GM19438 (cell line): Measurements from ENCODE around the gene NQO1.
"Not testable (repeated sequence)": the region's sequence is repeated elsewhere in the genome, so short reads cannot be mapped to it uniquely, and the experiment has no call there.

Source experiments
- ATAC-seq: cut with Tn5 transposase; IDR thresholded peaks from one replicate; pipeline ENCODE4 v1.9.1; 2021; ENCODE audit warnings: low read depth; ENCODE audit not compliant: unreplicated experiment

Gene NQO1

DNA sequence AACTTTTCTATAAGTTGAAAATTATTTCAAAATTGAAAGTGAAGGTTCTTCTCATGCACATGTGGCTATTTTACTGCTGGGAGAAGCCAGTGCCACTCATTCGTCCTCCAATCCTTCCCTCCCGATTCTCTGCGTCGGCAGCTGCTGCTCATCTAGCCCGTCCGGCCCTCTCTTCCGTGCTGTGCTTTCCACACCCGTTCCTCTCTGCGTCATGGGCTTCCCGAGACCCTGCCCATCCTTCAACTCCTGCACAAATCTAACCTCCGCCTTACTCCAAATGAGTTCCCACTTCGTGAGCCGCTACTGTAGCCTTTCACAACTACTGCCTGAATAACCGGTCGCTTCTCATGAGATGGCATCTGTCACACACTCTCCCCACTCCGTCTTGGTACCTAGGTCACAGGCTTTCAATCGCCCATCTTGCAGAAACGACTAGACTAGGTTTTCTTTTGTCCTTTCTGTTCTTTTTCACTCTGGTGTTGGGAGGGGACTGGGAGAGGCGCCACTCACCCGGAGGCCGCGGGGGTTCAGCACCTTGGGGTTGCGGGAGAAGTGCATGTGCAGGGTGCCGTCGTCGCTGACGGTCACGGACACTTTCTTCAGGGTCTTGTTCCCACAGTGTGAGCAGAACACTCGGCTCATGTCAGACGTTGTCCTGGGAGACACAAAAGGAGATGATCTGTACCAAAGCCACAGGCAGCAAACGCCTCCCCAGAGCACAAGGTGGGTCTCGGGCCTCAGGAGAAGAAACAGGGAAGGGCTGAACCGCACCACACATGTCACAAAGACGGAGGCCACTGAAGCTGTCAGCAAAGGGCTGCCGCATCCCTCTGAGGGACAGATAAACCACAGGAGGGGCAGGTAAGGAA lies 18.2 kb upstream of the NQO1 start:
- no peak for ATAC-seq

DNA sequence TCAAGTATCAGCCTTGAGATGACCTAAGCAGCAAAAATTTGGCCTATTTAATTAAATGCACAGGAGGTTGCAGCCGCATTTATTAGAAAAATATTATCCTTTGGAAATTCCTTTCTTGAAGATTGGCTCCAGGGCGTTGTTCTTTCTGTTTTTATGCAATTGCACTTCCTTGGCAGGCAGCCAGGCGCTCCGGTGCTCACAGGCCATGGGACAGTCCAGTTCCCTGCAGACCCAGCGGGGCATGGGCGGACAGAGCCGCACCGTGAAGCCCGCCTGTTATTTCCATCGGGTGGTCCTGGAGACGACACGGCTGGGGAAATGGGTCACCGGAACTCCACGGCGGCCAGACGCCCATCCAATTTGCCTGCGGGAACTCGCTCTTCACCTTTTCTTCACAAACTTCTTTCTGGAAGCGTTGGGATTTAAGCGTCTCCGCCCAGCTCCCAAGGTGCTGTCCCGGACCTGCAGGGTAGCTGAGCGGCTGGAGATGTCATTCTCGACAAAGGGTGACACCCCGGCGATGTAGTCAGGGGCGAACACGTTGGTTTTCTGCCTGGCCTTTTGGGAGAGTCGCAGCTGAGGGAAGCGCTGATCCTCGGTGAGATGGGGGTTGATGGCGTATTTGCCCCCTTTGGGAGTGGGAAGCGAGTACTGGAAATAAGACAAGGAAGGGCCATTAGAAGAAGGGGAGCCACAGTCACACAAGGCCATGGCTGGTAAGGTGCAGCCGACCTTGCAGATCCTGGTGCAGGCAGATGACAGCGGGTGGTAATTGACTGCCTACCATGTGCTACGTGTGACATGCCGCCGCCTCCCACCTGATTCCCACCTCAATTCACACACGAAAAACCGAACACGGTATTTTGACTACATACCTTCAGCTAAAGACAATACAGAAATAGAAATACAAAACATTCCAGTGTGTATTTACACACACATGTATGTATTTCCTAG lies 15.9 kb upstream of the NQO1 start:
- ATAC-seq = no peak

DNA sequence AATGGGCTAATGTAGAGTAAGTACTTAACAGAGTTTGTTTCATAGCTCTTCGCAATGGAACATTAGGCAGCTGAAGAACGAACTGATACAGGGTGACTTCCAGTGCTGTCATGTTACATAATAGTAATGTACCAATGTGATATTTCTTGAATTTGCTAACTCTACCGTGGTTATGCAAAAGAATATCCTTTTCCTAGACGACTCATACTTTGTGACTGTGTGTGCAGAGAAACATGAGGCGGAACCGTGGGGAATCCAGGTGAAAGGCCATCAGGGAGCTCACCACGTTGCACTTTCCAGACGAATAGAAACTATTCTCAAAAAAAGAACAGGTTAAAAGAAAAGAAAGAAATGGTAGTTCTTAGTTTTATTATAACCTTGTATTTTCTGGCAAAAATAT lies 15.2 kb upstream of the NQO1 start:
- ATAC-seq = no peak

DNA sequence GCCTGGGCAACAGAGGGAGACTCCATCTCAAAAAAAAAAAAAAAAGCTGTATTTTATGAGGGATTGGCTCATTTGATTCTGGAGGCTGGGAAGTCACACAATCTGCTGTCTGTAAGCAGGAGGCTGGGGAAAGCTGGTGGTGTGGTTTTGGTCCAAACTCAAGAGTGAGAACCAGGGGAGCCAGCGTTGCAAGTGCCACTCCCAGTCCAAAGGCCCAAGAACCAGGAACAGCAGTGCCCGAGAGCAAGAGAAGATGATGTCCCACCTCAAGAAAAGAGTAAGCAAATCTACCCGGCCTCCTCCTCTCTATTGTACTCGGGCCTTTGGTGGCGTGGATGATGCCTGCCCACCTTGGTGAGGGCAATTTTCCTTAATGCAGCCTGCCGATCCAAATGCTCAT lies 5.7 kb upstream of the NQO1 start:
- ATAC-seq = no peak

DNA sequence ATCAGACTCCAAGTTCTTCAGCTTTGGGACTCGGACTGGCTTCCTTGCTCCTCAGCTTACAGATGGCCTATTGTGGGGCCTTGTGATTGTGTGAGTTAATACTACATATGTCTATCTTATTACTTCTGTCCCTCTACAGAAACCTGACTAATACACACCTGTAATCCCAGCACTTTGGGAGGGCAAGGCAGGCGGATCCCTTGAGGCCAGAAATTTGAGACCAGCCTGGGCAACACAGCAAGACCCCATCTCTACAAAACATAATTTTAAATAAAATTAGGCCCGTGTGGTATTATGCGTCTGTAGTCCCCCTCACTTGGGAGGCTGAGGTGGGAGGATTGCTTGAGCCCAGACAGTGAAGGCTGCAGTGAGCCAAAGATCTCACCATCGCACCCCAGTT lies 4.9 kb upstream of the NQO1 start:
- not testable (repeated sequence) for ATAC-seq

DNA sequence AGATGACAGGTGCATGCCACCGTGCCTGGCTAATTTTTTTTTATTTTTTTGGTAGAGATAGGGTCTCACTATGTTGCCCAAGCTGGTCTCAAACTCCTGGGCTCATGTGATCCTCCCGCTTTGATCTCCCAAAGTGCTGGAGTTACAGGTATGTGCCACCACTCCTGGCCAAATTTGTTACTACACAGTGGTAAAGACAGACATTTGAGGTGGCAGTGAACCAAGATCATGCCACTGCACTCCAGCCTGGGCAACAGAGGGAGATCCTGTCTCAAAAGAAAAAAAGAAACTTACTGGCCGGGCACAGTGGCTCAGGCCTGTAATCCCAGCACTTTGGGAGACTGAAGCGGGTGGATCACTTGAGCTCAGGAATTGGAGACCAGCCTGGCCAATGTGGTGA lies 2.7 kb upstream of the NQO1 start:
- ATAC-seq = not testable (repeated sequence)

DNA sequence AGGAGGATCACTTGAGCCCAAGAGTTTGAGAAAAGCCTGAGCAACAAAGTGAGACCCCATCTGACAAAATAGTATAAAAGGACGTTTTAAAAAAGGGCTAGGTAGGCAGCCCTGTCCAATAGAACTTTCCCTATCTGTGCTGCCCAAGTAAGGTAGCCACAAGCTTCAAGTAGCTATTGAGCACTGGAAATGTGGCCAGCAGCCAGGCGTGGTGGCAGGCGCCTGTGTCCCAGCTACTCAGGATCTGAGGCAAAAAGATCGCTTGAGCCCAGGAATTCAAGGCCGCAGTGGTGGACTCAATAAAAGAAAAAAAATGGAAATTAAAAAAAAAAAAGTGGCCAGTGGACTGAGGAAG lies 1.5 kb upstream of the NQO1 start:
- ATAC-seq = no peak

DNA sequence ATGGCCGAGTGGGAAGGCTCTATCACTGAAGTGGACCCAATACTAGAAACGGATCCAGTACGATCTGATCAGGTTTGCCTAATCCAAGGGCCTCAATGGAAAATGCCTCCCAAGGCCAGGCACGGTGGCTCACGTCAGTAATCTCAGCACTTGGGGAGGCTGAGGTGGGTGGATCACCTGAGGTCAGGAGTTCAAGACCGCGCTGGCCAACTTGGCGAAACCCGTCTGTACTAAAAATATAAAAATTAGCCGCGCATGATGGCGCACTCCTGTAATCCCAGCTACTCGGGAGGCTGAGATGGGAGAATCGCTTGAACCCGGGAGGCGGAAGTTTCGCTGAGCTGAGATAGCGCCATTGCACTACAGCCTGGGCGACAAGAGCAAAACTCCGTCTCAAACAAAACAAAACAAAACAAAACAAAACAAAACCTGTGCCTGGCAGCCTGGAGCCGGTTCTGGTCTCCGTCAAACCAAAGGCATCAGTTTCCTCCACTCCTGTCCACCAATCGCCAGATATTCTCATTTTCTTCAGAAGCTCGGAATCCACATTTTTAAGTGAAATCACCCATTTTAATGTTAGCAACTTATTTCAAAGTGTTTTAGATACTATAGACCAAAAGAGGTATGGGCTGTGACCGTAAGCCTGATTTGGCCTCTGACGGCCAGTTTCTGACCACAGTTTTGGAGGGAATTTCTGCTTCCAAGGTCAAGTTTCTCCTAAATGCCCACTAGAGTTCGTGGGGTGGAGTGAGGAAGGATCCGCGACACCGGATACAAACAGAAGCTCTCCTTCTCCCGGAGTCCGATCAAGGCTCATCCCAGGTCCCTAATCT lies 664 bp downstream of the NQO1 start:
- no peak for ATAC-seq

DNA sequence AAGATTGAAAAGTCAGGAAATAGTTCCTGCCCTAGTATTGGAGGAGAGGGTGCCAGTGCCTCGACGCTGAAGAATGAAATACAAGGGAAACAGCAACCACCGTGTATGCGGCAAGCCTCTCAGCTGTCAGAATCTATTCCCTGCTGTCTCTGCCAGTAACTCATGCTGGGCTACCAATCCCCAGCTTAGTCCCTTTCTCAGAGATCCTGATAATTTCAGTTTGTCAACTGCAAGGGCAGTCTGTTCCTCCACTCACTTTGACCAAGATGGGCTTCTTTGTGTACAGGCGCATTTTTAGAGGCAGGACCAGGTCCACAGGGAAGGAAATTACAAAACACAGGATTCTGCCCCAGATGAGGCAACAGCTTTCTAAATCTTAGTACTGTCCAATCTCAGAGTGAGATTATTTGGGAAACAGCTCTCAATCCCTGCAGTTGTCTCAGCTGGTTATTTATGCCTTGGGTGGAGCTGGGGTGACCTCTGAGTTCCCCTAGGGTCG lies 1.3 kb downstream of the NQO1 start:
- no peak for ATAC-seq

DNA sequence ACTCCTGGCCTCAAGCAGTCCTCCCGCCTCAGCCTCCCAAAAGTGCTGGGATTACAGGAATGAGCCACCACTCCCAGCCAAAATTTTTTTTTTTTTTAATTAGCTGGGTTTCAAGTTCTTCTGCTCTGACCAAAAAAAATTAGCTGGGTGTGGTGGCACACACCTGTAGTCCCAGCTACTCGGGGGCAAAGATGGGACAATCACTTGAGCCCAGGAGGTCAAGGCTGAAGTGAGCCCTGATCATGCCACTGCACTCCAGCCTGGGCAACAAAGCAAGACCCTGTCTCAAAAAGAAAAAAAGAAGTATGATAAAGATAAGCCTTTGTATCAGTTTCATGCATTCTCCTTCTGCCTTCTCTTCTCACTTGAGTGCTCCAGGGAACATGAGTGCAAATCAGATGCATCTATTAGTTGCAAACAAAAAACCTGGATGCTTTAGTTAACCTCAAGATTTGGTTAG lies 1.9 kb downstream of the NQO1 start:
- ATAC-seq = no peak

DNA sequence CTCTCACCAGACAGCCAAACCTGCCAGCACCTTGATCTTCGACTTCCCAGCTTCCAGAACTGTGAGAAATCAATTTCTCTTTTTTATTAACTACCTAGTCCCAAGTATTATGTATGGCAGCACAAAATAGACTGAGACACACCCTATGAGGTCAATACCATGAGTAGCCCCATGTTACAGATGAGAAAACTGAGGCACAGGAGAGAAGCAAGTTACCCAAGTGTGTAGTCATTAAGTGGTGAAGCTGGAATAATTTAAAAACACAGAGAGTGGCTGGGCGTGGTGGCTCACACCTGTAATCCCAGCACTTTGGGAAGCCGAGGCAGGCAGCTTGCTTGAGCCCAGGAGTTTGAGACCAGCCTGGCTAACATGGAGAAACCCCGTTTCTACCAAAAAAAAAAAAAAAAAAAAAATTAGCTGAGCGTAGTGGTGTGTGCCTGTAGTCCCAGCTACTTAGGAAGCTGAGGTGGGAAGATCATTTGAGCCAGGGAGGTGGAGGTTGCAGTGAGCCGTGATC lies 4.9 kb downstream of the NQO1 start:
- ATAC-seq = no peak

DNA sequence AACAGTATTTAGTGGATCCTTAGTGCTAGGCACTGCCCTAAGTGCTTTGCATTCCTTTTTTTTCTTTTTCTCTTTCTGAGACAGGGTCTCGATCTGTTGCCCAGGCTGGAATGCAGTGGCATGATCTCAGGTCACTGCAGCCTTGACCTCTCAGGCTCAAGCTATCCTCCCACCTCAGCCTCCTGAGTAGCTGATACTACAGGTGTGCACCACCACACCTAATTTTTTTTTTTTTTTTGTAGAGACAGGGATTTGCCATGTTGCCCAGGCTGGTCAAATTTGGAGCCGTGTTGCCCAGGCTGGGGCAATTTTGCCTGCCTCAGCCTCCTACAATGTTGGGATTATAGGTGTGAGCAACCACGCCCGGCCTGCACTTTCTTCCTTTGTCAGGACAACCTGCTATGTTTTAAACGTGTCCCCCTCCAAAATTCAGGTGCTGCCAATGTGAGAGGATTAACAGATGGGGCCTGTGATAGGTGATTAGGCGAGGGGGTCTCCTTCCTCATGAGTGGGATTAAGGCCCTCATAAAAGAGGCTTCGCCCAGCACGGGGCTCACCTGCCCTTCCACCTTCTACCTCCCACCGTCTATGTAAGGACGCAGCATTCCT lies 5.4 kb downstream of the NQO1 start:
- no peak for ATAC-seq

DNA sequence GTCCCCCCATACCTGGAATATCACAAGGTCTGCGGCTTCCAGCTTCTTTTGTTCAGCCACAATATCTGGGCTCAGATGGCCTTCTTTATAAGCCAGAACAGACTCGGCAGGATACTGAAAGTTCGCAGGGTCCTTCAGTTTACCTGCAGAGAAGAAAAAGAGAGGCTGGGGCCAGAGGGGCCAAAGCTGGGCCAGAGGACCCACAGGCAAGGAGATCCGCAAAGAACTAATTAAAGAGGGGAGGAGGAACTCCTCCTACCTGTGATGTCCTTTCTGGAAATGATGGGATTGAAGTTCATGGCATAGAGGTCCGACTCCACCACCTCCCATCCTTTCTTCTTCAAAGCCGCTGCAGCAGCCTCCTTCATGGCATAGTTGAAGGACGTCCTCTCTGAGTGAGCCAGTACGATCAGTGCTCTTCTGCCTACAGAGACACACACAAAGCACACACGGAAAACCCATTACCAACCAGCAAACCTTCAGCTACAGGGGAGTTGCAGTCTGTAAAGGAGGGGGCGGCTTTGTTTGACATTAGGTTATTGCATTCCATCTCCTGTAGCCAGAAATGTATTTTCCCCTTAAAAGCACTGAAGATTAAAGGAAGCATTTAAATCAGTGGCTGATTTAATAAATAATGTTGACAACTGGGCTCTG lies 8.1 kb downstream of the NQO1 start:
- no peak for ATAC-seq

DNA sequence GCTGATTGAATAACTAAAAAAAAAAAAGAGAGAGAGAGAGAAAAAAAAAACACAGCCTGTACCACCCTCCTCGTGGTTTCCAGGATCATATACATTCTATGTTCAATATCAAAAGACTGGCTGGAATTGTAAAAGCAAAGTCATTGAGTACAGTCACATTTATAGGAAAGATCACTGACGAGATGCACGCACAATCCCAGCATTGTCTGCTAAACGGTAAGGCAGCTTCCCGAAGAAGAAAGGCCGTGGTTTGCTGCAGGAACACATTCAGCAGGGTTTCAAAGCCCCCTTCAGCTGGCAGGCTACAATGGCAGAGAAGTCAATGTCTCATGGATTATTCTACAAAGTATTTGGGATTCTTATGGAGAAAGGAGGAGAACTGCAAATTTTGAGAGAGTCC lies 9.3 kb downstream of the NQO1 start:
- no peak for ATAC-seq

DNA sequence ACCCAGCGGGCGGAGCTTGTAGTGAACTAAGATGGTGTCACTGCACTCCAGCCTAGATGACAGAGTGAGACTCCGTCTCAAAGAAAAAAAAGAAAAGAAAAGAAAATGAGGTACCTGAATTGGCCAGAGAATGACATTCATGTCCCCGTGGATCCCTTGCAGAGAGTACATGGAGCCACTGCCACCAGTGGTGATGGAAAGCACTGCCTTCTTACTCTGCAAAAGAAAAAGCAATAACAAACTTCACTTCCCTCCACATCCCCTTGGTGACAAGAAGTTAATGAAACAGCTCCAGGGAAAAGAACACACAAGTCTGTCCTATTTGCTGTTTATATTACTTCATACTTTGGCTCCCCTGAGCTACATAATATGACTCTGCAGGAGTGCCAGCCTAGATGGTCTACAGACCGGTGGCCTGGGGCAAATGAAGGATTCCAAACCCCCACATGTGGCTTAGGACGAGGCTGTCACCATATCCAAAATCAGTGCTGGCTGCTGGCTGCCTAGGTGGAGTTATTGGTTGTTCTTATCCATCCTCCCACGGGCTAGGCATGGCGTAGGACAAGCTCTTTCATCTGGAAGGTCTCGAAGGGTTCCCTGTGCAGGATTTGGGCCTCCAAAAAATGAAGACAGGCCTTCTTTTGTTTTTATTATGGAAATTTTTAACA lies 13.3 kb downstream of the NQO1 start:
- no peak for ATAC-seq

DNA sequence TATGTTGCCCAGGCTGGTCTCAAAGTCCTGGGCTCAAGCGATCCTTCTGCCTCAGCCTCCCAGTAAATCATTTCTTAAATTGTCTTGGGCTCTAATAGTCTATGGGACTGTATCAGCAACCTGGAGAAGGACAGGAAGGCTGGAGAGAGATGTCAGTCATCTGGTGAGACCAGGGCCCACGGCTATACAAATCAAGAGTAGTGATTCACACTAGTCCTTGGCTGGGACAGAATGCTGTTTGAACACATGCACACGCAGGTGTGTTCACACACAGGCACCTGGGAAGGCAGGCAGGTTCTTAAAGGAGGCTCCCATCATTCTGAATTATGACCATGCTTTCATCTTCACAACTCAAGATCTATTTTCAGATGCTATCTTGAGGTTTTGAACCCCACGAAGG lies 14.1 kb downstream of the NQO1 start:
- no peak for ATAC-seq

DNA sequence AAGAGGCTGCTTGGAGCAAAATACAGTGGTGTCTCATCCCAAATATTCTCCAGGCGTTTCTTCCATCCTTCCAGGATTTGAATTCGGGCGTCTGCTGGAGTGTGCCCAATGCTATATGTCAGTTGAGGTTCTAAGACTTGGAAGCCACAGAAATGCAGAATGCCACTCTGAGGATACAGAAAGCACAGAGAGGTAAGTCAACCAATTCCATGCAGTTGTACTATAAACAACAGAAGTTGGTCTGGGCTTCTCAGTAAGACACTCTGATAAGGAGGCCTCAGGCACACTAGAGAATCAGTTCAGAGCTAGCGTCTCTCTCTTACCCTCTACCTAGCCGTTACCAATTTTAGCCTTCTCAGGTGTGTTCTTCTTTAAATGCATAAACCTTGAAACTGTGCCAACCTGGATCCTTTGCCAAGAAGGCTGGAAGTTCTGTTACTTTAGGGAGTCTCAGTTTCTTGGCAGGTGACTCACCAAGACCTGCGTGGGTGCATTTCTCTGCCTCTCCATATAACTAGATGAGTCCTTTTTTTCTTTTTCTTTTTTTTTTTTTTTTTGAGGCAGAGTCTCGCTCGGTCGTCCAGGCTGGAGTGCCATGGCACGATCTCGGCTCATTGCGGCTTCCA lies 15.1 kb downstream of the NQO1 start:
- ATAC-seq = no peak

DNA sequence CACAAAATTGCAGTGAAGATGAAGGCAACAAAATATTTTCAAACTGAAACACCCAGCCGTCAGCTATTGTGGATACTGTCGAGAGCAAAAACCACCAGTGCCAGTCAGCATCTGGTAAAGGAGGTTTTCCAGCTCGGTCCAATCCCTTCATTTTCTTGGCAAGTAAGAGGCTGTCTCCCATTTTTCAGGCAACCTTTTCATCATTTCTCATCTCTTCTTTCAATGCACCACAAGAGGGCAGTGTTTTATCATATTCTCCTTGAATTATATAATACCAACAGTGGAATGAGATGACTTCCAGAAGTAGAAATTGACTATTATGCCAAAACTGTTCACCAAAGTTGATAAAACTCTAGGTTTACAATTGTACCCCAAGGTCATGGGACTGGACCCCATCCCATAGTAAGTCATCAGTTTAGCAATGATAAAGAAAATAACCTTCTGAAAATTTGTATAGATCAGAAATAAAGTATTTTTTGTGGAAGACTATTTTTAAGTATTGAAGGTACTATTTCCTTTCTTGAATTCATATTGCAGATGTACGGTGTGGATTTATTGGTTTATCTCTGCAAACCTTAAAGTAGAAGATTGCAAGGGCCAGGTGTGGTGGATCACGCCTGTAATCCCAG lies 16.8 kb downstream of the NQO1 start:
- no peak for ATAC-seq
